IMR-90 (cell line): ENCODE data around the gene PYCARD. TPM values are rescaled to one million over a fixed set of nuclear protein-coding genes. Genes with fewer than 3 reads are reported as not detected.

Experiments used
- ATAC-seq: fragments of 200-7000 bp; cut with Tn5 transposase; 2 replicates; pipeline ENCODE4 v1.9.1; 2020; ENCODE audit warnings: low read depth, mild to moderate bottlenecking, moderate library complexity
- BruUV-seq: library from RNA; stranded (reverse); fragments of 400-500 nt; replicated peaks from 2 replicates; lab custom pipeline; 2021; lab: Mats Ljungman, UMichigan
- CTCF ChIA-PET: fragments of 300-600 bp; formaldehyde crosslinking; extraction: SDS; loops from one replicate; lab custom pipeline; 2021; ENCODE audit warnings: antibody characterized with exemption; lab: Yijun Ruan, JAX
- POLR2A ChIA-PET: fragments of 300-600 bp; sonication (Branson Sonifier 250); formaldehyde crosslinking; loops from one replicate; lab custom pipeline; 2022; ENCODE audit warnings: antibody characterized with exemption; ENCODE audit not compliant: unreplicated experiment; lab: Charles Lee
- DNase-seq: peaks from one replicate; pipeline ENCODE4 v3.0.0; 2013
- H2AFZ ChIP-seq: replicated peaks from 2 replicates; pipeline ENCODE3; 2013; ENCODE audit warnings: low read length, mild to moderate bottlenecking; ENCODE audit not compliant: poor library complexity
- H2AK5ac ChIP-seq: 2 replicates; pipeline ENCODE4 v1.6.1; 2013; ENCODE audit warnings: low read depth, low read length, inconsistent platforms
- H2AK9ac ChIP-seq: replicated peaks from 2 replicates; pipeline ENCODE3; 2013; ENCODE audit warnings: mild to moderate bottlenecking, low read depth, low read length, moderate library complexity; ENCODE audit not compliant: poor library complexity
- H2BK120ac ChIP-seq: 2 replicates; pipeline ENCODE4 v1.6.1; 2013; ENCODE audit warnings: low read depth, low read length, inconsistent platforms
- H2BK15ac ChIP-seq: 3 replicates; pipeline ENCODE4 v1.6.1; 2013; ENCODE audit warnings: low read depth, low read length, inconsistent platforms
- H2BK20ac ChIP-seq: 2 replicates; pipeline ENCODE4 v1.6.1; 2013; ENCODE audit warnings: low read depth, mild to moderate bottlenecking, inconsistent platforms, low read length, moderate library complexity
- H2BK5ac ChIP-seq: 2 replicates; pipeline ENCODE4 v1.6.1; 2013; ENCODE audit warnings: mild to moderate bottlenecking, low read depth, low read length, inconsistent platforms; ENCODE audit not compliant: poor library complexity, severe bottlenecking
- H3K14ac ChIP-seq: replicated peaks from 2 replicates; pipeline ENCODE4 v1.6.1; 2013; ENCODE audit warnings: low read depth, low read length, inconsistent platforms
- H3K18ac ChIP-seq: 2 replicates; pipeline ENCODE4 v1.6.1; 2013; ENCODE audit warnings: low read depth, low read length, control low read depth
- H3K23ac ChIP-seq: 2 replicates; pipeline ENCODE4 v1.6.1; 2013; ENCODE audit warnings: low read depth, low read length, inconsistent platforms
- H3K27ac ChIP-seq: 2 replicates; pipeline ENCODE4 v1.5.1; 2013; ENCODE audit warnings: mild to moderate bottlenecking, control low read depth, low read length; ENCODE audit not compliant: insufficient read depth
- H3K27me3 ChIP-seq: 2 replicates; pipeline ENCODE4 v1.6.1; 2013; ENCODE audit warnings: low read length; ENCODE audit not compliant: control insufficient read depth, insufficient read depth
- H3K36me3 ChIP-seq: 2 replicates; pipeline ENCODE4 v1.6.1; 2013; ENCODE audit warnings: low read length, mixed read lengths; ENCODE audit not compliant: control insufficient read depth, insufficient read depth
- H3K4ac ChIP-seq: 2 replicates; pipeline ENCODE4 v1.6.1; 2013; ENCODE audit warnings: low read depth, low read length, inconsistent platforms
- H3K4me1 ChIP-seq: 2 replicates; pipeline ENCODE4 v1.6.1; 2013; ENCODE audit warnings: low read length, mixed read lengths; ENCODE audit not compliant: control insufficient read depth, insufficient read depth
- H3K4me2 ChIP-seq: 2 replicates; pipeline ENCODE4 v1.6.1; 2013; ENCODE audit warnings: low read depth, mild to moderate bottlenecking, control low read depth, low read length, moderate library complexity
- H3K4me3 ChIP-seq: 2 replicates; pipeline ENCODE4 v1.5.1; 2013; ENCODE audit warnings: low read depth, mild to moderate bottlenecking, control low read depth, low read length, moderate library complexity; ENCODE audit not compliant: insufficient read depth
- H3K56ac ChIP-seq: 2 replicates; pipeline ENCODE4 v1.6.1; 2013; ENCODE audit warnings: low read length, inconsistent platforms; ENCODE audit not compliant: insufficient read depth; ENCODE audit errors: extremely low read depth
- H3K79me1 ChIP-seq, 2 experiments: 2 replicates each; pipeline ENCODE4 v1.6.1; 2013; ENCODE audit warnings: low read length in 2 of 2, inconsistent platforms in 1 of 2, low read depth in 1 of 2
- H3K9ac ChIP-seq: 2 replicates; pipeline ENCODE4 v1.6.1; 2013; ENCODE audit warnings: low read depth, low read length, control low read depth
- H3K9me1 ChIP-seq: 2 replicates; pipeline ENCODE4 v1.6.1; 2013; ENCODE audit warnings: low read length, inconsistent platforms; ENCODE audit not compliant: insufficient read depth
- H3K9me3 ChIP-seq: 2 replicates; pipeline ENCODE4 v1.6.1; 2013; ENCODE audit warnings: low read length; ENCODE audit not compliant: control insufficient read depth, insufficient read depth
- H4K20me1 ChIP-seq: 2 replicates; pipeline ENCODE4 v1.6.1; 2013; ENCODE audit warnings: low read length, inconsistent platforms; ENCODE audit not compliant: insufficient read depth
- H4K5ac ChIP-seq: 2 replicates; pipeline ENCODE4 v1.6.1; 2013; ENCODE audit warnings: mild to moderate bottlenecking, low read depth, low read length, control low read depth
- H4K8ac ChIP-seq, 2 experiments: 2 replicates each; pipeline ENCODE4 v1.6.1; 2013; ENCODE audit warnings: low read depth in 2 of 2, low read length in 2 of 2, control low read depth in 1 of 2, inconsistent platforms in 1 of 2
- H4K91ac ChIP-seq: 2 replicates; pipeline ENCODE4 v1.6.1; 2013; ENCODE audit warnings: low read depth, low read length, inconsistent platforms; ENCODE audit not compliant: insufficient read depth
- FOS ChIP-seq: fragments of 150-350 bp; IDR thresholded peaks from 2 replicates; pipeline ENCODE4 v1.6.1; 2016; ENCODE audit warnings: low read depth, low read length
- MAFK ChIP-seq: IDR thresholded peaks from 2 replicates; pipeline ENCODE4 v1.6.1; 2012; ENCODE audit warnings: low read depth, low read length, improper control_type of control experiment
- POLR2A ChIP-seq: IDR thresholded peaks from 2 replicates; pipeline ENCODE4 v1.6.1; 2012; ENCODE audit warnings: mild to moderate bottlenecking, low read depth, low read length
- RAD21 ChIP-seq: IDR thresholded peaks from 2 replicates; pipeline ENCODE4 v1.6.1; 2012; ENCODE audit warnings: low read length, improper control_type of control experiment
- SMC3 ChIP-seq: fragments of 150-350 bp; IDR thresholded peaks from 2 replicates; pipeline ENCODE4 v1.6.1; 2016; ENCODE audit warnings: low read depth, mild to moderate bottlenecking, antibody characterized with exemption, low read length, moderate library complexity
- WGBS, 2 experiments: methylation state at CpG; one replicate each; pipeline versions ENCODE4 v1.1.5 to v1.1.7; 2013; ENCODE audit warnings: missing lambda C conversion rate in 2 of 2; ENCODE audit not compliant: insufficient read length in 1 of 2; ENCODE audit errors: extremely low coverage in 2 of 2; 5-methylcytosine and 5-hydroxymethylcytosine counted together
- dilution Hi-C: fragments of 300-500 bp; cut with HindIII; formaldehyde crosslinking; loops from one replicate; pipeline ENCODE4 v1.14.3; 2018; ENCODE audit warnings: low sequenced_read_pairs; ENCODE audit not compliant: unreplicated experiment
- in situ Hi-C: fragments of 300-500 bp; cut with MboI; formaldehyde crosslinking; loops from 3 replicates; pipeline ENCODE4 v1.14.3; 2019; ENCODE audit warnings: low sequenced_read_pairs, inconsistent platforms, mixed read lengths
- intact Hi-C: fragments of 100-400 bp; cut with micrococcal nuclease; formaldehyde crosslinking; loops from 2 replicates; pipeline ENCODE4 v1.10.0; 2022
- polyA plus RNA-seq, 3 experiments: library from polyadenylated mRNA; depleted of rRNA; stranded (reverse); fragments of >200 nt; gene quantifications; 2 replicates each; pipeline ENCODE4 v1.2.3, GENCODE V29; 2012; ENCODE audit warnings: low replicate concordance in 1 of 3
- total RNA-seq: library from RNA; depleted of rRNA; stranded (reverse); fragments of >200 nt; gene quantifications from 2 replicates; pipeline ENCODE4 v1.2.3, GENCODE V29; 2012
- TF ChIP-seq, protein P1 (sequence below): conservative IDR thresholded peaks from 2 replicates; pipeline ENCODE4 v1.5.1; 2012; ENCODE audit warnings: mild to moderate bottlenecking, low read depth, low read length, improper control_type of control experiment

The PYCARD gene
- total and polyA plus RNA-seq, 2 of the 4 experiments (the other 2 are of a cell fraction) = 10.2 to 20.5 TPM

DNA sequence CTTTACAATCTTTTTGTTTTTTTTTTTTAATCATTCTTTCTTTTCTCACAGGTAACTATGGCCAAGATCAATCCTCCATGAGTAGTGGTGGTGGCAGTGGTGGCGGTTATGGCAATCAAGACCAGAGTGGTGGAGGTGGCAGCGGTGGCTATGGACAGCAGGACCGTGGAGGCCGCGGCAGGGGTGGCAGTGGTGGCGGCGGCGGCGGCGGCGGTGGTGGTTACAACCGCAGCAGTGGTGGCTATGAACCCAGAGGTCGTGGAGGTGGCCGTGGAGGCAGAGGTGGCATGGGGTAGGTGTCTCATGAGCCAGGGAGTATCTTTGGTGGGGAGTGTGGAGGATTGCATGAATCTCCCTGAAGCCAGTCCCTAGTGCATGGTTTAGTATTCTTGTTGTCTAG lies 17.7 kb downstream of the PYCARD start:
- Histone ChIP-seq H3K56ac (no peak overlapping the region), H2BK5ac (no peak overlapping the region), H2BK15ac (no peak overlapping the region), H3K18ac (no peak overlapping the region), H4K8ac (no peak overlapping the region), H2BK120ac (no peak overlapping the region), H2AFZ (no peak overlapping the region), H3K4me1 (peaks cover 5% of the 10 kb centered on the region; the same call in 1 of the 2 replicates), H2BK20ac (no peak overlapping the region), H2AK5ac (no peak overlapping the region), H3K36me3 (peaks cover 72% of the 10 kb centered on the region), H3K9ac (no peak overlapping the region), H3K79me1 (peaks cover 36 to 71% of the 10 kb centered on the region in 2 experiments), H4K5ac (no peak overlapping the region), H3K4me3 (no peak overlapping the region), H2AK9ac (no peak overlapping the region), H4K20me1 (peaks cover 97% of the 10 kb centered on the region), H3K27ac (no peak overlapping the region), H3K9me3 (no peaks in the 10 kb centered on the region), H3K27me3 (no peaks in the 10 kb centered on the region), H3K4me2 (no peak overlapping the region), H4K91ac (no peak overlapping the region), H3K14ac (no peak overlapping the region), H3K23ac (no peak overlapping the region), H3K4ac (no peak overlapping the region), H3K9me1 (peaks cover 6% of the 10 kb centered on the region; the same call in 1 of the 2 replicates)
- no peak for DNase-seq
- CTCF ChIA-PET = no interaction called here
- WGBS, 2 experiments = 100% methylated on average over 3 of the region's 14 CpGs; no CpG with 5 or more reads in 1 of the 2 experiments
- dilution Hi-C loops = no loop called here
- POLR2A ChIA-PET = no interaction called here
- no TSS peak for BruUV-seq
- intact Hi-C loops = loop anchor here (10.0 kb wide), 1 partner anchor 690 kb away; the partner anchor contains the start of gene ZNF267
- no peak for ATAC-seq
- TF ChIP-seq, protein P1, sequence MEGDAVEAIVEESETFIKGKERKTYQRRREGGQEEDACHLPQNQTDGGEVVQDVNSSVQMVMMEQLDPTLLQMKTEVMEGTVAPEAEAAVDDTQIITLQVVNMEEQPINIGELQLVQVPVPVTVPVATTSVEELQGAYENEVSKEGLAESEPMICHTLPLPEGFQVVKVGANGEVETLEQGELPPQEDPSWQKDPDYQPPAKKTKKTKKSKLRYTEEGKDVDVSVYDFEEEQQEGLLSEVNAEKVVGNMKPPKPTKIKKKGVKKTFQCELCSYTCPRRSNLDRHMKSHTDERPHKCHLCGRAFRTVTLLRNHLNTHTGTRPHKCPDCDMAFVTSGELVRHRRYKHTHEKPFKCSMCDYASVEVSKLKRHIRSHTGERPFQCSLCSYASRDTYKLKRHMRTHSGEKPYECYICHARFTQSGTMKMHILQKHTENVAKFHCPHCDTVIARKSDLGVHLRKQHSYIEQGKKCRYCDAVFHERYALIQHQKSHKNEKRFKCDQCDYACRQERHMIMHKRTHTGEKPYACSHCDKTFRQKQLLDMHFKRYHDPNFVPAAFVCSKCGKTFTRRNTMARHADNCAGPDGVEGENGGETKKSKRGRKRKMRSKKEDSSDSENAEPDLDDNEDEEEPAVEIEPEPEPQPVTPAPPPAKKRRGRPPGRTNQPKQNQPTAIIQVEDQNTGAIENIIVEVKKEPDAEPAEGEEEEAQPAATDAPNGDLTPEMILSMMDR = no peak
- TF ChIP-seq FOS = no peak
- no peak for TF ChIP-seq MAFK
- no peak for TF ChIP-seq RAD21
- no peak for TF ChIP-seq POLR2A
- TF ChIP-seq SMC3 = no peak
- in situ Hi-C loops = no loop called here
